HCT116 (cell line): ENCODE results near the gene UBA7. TPM values are rescaled to one million over a fixed set of nuclear protein-coding genes. Genes with fewer than 3 reads are reported as not detected.

Experiments
- ATAC-seq: fragments of 200-7000 bp; cut with Tn5 transposase; 2 replicates; pipeline ENCODE4 v1.9.1; 2020; ENCODE audit warnings: mild to moderate bottlenecking, moderate library complexity
- BruUV-seq: library from RNA; stranded (reverse); fragments of 400-500 nt; replicated peaks from 2 replicates; lab custom pipeline; 2021; lab: Mats Ljungman, UMichigan
- CTCF ChIA-PET: fragments of 300-600 bp; sonication (Branson Sonifier 250); formaldehyde crosslinking; loops from one replicate; lab custom pipeline; 2021; ENCODE audit warnings: antibody characterized with exemption; lab: Charles Lee
- POLR2A ChIA-PET: fragments of 300-600, 350-600 bp; sonication (Branson Sonifier 250); formaldehyde crosslinking; loops from one replicate; lab custom pipeline; 2021; ENCODE audit warnings: antibody characterized with exemption; lab: Charles Lee
- RAD21 ChIA-PET, 2 experiments: fragments of 300-600 bp; sonication (Branson Sonifier 250); formaldehyde crosslinking; loops; one replicate each; lab custom pipeline; 2023; ENCODE audit warnings: low total read pairs in 2 of 2; ENCODE audit not compliant: uncharacterized antibody in 2 of 2, unreplicated experiment in 2 of 2, low non-redundant PET in 1 of 2; lab: Charles Lee
- DNase-seq: peaks from one replicate; pipeline ENCODE4 v3.0.0-alpha.2; 2010; ENCODE audit warnings: low read depth, low spot score
- H2AFZ ChIP-seq: fragments of 200-600 bp; shearing (Covaris generic), sonication (generic); 2 replicates; pipeline ENCODE4 v1.6.1; 2017; ENCODE audit warnings: low read depth, mixed run types, mixed read lengths, antibody characterized with exemption, low read length; ENCODE audit not compliant: poor library complexity, severe bottlenecking
- H3K27ac ChIP-seq: 2 replicates; pipeline ENCODE4 v1.5.1; 2012; ENCODE audit warnings: low read depth, low read length
- H3K27me3 ChIP-seq: fragments of 200-600 bp; sonication (generic); 2 replicates; pipeline ENCODE4 v1.6.1; 2016; ENCODE audit warnings: mixed run types, low read length, mixed read lengths; ENCODE audit not compliant: insufficient read depth
- H3K36me3 ChIP-seq, 2 experiments: fragments of 200-500 bp in 1 of 2; fragments of 200-600 bp in 1 of 2; sonication (Bioruptor generic) in 1 of 2; sonication (generic) in 1 of 2; 2 replicates each; pipeline versions ENCODE4 v1.5.1 to v1.6.1; 2014 to 2016; ENCODE audit warnings: low read length in 2 of 2, inconsistent platforms in 1 of 2, mixed read lengths in 1 of 2, mixed run types in 1 of 2; ENCODE audit not compliant: insufficient read depth in 2 of 2, control insufficient read depth in 1 of 2
- H3K4me1 ChIP-seq, 2 experiments: fragments of 200-600 bp in 1 of 2; sonication (generic) in 1 of 2; 2 replicates each; pipeline versions ENCODE4 v1.5.1 to v1.6.1; 2012 to 2017; ENCODE audit warnings: low read length in 2 of 2, inconsistent platforms in 1 of 2, mild to moderate bottlenecking in 1 of 2, mixed read lengths in 1 of 2, mixed run types in 1 of 2, moderate library complexity in 1 of 2; ENCODE audit not compliant: insufficient read depth in 2 of 2, control insufficient read depth in 1 of 2
- H3K4me2 ChIP-seq: fragments of 200-600 bp; sonication (generic); 2 replicates; pipeline ENCODE4 v1.6.1; 2017; ENCODE audit warnings: mixed run types, low read length, mixed read lengths
- H3K4me3 ChIP-seq, 2 experiments: fragments of 200-600 bp in 1 of 2; sonication (generic) in 1 of 2; replicated peaks in 1 of 2; 2 replicates each; pipeline ENCODE4 v1.5.1; 2011 to 2016; ENCODE audit warnings: low read length in 2 of 2, control low read depth in 1 of 2, low read depth in 1 of 2, mild to moderate bottlenecking in 1 of 2, mixed read lengths in 1 of 2, mixed run types in 1 of 2
- H3K79me2 ChIP-seq: fragments of 200-600 bp; sonication (generic); 2 replicates; pipeline ENCODE4 v1.6.1; 2017; ENCODE audit warnings: mild to moderate bottlenecking, mixed run types, low read length, moderate library complexity, mixed read lengths; ENCODE audit not compliant: insufficient read depth
- H3K9ac ChIP-seq: fragments of 200-600 bp; sonication (generic); 2 replicates; pipeline ENCODE4 v1.6.1; 2016; ENCODE audit warnings: low read length, mixed read lengths
- H3K9me2 ChIP-seq: fragments of 200-600 bp; sonication (generic), shearing (Covaris generic); 2 replicates; pipeline ENCODE4 v1.6.1; 2017; ENCODE audit warnings: mixed run types, mild to moderate bottlenecking, moderate library complexity; ENCODE audit not compliant: insufficient read depth
- H3K9me3 ChIP-seq, 2 experiments: fragments of 200-500 bp in 1 of 2; fragments of 200-600 bp in 1 of 2; sonication (Bioruptor generic) in 1 of 2; sonication (generic) in 1 of 2; 2 replicates each; pipeline ENCODE4 v1.6.1; 2014 to 2017; ENCODE audit warnings: low read length in 2 of 2, mixed read lengths in 2 of 2, inconsistent platforms in 1 of 2, low read depth in 1 of 2, mild to moderate bottlenecking in 1 of 2, mixed run types in 1 of 2, moderate library complexity in 1 of 2; ENCODE audit not compliant: control insufficient read depth in 1 of 2, insufficient read depth in 1 of 2
- H4K20me1 ChIP-seq: fragments of 200-600 bp; sonication (generic), shearing (Covaris generic); 2 replicates; pipeline ENCODE4 v1.6.1; 2017; ENCODE audit warnings: mixed run types, mild to moderate bottlenecking, moderate library complexity; ENCODE audit not compliant: insufficient read depth
- CEBPB ChIP-seq: IDR thresholded peaks from 2 replicates; pipeline ENCODE4 v1.6.1; 2012; ENCODE audit warnings: low read depth
- EGR1 ChIP-seq: IDR thresholded peaks from 2 replicates; pipeline ENCODE4 v1.6.1; 2012; ENCODE audit warnings: low read depth
- ELF1 ChIP-seq: IDR thresholded peaks from 2 replicates; pipeline ENCODE4 v1.6.1; 2012; ENCODE audit warnings: low read depth, borderline replicate concordance
- intact Hi-C: fragments of 100-400 bp; cut with micrococcal nuclease; formaldehyde crosslinking; loops from 2 replicates; pipeline ENCODE4 v1.10.0; 2022
- total RNA-seq: library from RNA; stranded (reverse); gene quantifications from one replicate; pipeline ENCODE4 v1.2.1, GENCODE V29; 2021; ENCODE audit not compliant: unreplicated experiment
- TF ChIP-seq, protein P1 (sequence below), 3 experiments: fragments of 200-600 bp in 1 of 3; sonication (generic) in 1 of 3; IDR thresholded peaks in 2 of 3; conservative IDR thresholded peaks in 1 of 3; 2 replicates each; pipeline ENCODE4 v1.5.1; 2012 to 2017; ENCODE audit warnings: low read depth in 2 of 3, low read length in 2 of 3, antibody characterized with exemption in 1 of 3, borderline replicate concordance in 1 of 3, control low read depth in 1 of 3, mild to moderate bottlenecking in 1 of 3, mixed read lengths in 1 of 3, mixed run types in 1 of 3, moderate library complexity in 1 of 3; ENCODE audit not compliant: insufficient read depth in 1 of 3
- TF ChIP-seq, protein P2 (sequence below): IDR thresholded peaks from 2 replicates; pipeline ENCODE4 v1.6.1; 2012

The UBA7 gene
- total RNA-seq, 1 experiment from 2014 or later = 2.6 TPM

DNA sequence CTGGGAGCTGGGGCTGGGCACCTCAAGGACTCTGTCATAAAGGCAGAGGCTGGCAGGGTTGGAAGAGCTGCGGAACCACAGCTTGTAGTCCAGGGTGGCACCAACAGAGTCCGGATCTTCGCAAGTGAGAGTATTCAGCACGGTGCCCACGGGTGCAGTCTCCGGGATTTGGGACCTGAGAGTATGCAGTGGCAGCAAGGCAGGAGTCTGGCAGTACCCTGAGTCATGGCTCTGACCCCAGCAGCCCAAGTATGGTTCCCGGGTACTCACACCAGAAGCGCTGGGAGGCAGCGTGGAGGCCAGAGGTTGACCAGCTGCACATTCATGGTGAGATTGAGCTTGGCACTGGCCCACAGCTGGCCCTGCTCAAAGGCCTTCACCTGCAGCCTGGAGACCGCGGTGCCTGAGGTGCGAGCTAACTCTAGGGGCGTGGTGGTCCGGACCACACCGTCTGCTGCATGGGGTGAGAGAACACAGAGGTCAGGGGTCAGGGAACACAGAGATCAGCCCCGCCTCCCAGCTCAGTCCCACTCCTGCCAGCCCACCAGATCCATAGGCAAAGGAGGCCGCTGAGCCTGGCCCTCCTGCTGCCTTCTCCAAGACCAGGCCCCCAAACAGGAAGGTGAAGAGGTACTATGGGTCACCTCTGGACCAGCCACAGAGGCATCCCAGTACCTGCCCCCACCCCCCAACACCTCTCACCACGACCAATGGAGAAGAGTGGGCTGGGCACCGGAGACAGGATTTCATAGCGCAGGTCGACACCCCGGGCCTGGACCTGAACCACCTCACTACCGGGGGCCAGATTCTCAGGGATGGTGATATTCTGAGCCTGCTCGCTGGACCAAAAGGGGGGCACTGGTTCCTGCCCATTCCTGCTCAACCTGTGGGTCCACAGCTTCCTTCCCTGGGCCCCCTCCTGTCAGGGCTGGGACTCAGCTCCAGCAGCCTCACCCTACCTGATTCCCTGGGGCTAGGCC is 18.5 kb downstream of the UBA7 start:
- Histone ChIP-seq H3K9ac (no peak overlapping the region), H3K9me2 (no peaks in the 10 kb centered on the region), H3K4me3 (no peak overlapping the region), H3K79me2 (no peaks in the 10 kb centered on the region), H4K20me1 (no peaks in the 10 kb centered on the region), H2AFZ (no peak overlapping the region), H3K4me1 (peaks cover 3 to 17% of the 10 kb centered on the region in 2 experiments; a peak in 2 of 4 replicates), H3K27me3 (no peaks in the 10 kb centered on the region), H3K27ac (no peak overlapping the region), H3K4me2 (no peak overlapping the region), H3K9me3 (no peaks in the 10 kb centered on the region), H3K36me3 (no peaks in the 10 kb centered on the region)
- intact Hi-C loops = no loop called here
- ChIA-PET POLR2A (interaction anchor here (0.6 kb wide), 1 partner anchor 89 kb away, joined by 3 read pairs; no protein-coding TSS in a partner anchor), RAD21 (no interaction called here), CTCF (no interaction called here)
- TF ChIP-seq, protein P1, sequence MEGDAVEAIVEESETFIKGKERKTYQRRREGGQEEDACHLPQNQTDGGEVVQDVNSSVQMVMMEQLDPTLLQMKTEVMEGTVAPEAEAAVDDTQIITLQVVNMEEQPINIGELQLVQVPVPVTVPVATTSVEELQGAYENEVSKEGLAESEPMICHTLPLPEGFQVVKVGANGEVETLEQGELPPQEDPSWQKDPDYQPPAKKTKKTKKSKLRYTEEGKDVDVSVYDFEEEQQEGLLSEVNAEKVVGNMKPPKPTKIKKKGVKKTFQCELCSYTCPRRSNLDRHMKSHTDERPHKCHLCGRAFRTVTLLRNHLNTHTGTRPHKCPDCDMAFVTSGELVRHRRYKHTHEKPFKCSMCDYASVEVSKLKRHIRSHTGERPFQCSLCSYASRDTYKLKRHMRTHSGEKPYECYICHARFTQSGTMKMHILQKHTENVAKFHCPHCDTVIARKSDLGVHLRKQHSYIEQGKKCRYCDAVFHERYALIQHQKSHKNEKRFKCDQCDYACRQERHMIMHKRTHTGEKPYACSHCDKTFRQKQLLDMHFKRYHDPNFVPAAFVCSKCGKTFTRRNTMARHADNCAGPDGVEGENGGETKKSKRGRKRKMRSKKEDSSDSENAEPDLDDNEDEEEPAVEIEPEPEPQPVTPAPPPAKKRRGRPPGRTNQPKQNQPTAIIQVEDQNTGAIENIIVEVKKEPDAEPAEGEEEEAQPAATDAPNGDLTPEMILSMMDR (IDR thresholded peaks at IDR 0.05 in 2 of 3, conservative IDR thresholded peaks at IDR 0.05 in 1 of 3; ENCODE audit: borderline replicate concordance in 1 of 3, insufficient read depth in 1 of 3, low read depth in 2 of 3, low read length in 2 of 3) = no peak
- TF ChIP-seq ELF1 (no peak), EGR1 (no peak), CEBPB (no peak)
- TF ChIP-seq, protein P2, sequence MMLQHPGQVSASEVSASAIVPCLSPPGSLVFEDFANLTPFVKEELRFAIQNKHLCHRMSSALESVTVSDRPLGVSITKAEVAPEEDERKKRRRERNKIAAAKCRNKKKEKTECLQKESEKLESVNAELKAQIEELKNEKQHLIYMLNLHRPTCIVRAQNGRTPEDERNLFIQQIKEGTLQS = no peak
- no TSS peak for BruUV-seq
- no peak for DNase-seq
- no peak for ATAC-seq
